Measurements from ENCODE around the gene PRRG2.

DNA sequence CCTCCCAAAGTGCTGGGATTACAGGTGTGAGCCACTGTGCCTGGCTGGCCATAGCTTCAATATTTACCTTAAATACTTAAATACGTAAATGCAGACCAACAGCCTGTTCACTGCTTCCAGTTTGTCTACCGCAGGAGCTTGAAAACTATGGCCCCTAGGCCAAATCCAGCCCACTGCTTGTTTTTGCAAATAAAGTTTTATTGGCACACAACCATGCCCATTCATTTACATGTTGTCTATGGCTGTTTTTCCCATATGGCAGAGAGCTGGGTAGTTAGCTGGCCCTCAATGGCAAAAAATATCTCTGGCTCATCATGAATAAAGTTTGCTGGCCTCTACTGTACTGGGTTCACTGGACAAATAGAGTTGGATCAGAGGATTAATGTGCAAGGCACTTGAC, 21.7 kb downstream of the PRRG2 start:
- TF ChIP-seq, protein P1, sequence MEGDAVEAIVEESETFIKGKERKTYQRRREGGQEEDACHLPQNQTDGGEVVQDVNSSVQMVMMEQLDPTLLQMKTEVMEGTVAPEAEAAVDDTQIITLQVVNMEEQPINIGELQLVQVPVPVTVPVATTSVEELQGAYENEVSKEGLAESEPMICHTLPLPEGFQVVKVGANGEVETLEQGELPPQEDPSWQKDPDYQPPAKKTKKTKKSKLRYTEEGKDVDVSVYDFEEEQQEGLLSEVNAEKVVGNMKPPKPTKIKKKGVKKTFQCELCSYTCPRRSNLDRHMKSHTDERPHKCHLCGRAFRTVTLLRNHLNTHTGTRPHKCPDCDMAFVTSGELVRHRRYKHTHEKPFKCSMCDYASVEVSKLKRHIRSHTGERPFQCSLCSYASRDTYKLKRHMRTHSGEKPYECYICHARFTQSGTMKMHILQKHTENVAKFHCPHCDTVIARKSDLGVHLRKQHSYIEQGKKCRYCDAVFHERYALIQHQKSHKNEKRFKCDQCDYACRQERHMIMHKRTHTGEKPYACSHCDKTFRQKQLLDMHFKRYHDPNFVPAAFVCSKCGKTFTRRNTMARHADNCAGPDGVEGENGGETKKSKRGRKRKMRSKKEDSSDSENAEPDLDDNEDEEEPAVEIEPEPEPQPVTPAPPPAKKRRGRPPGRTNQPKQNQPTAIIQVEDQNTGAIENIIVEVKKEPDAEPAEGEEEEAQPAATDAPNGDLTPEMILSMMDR (conservative IDR thresholded peaks at IDR 0.05; ENCODE audit: low read length) = no peak
- TF ChIP-seq EZH2phosphoT487 (IDR thresholded peaks at IDR 0.05; ENCODE audit: borderline replicate concordance) = no peak
